Fibroblast of gingiva (primary cell): ENCODE measurements around the gene EPHA7.

Source experiments
- DNase-seq: peaks from one replicate; pipeline ENCODE4 v3.0.0-alpha.2; 2011; ENCODE audit warnings: low read depth

The EPHA7 gene

DNA sequence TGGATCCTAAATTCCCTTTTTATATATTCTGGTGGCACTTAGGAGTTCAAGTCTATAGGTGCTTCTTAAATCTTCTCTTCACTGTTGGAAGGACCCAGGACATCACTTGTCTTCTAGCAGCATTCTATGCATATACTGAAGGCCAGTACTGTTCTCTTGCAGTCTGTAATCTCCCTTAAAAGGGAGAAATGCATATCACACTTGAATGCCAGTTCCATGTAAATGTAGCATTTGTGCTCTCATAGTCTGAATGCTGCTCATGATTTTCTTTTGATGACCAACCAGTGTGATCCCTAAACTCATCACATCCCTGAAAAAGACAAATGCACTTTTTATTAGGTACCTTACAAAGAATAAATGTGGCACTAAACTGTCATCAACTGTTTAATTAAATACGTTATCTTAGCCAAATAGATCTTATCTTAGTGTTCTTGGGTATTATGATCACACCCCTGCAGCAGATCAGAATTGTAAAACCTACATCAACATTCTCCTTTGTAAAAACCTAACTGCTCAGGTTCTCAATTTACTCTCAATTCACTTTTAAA, 176.1 kb downstream of the EPHA7 start:
- DNase-seq, result no peak

DNA sequence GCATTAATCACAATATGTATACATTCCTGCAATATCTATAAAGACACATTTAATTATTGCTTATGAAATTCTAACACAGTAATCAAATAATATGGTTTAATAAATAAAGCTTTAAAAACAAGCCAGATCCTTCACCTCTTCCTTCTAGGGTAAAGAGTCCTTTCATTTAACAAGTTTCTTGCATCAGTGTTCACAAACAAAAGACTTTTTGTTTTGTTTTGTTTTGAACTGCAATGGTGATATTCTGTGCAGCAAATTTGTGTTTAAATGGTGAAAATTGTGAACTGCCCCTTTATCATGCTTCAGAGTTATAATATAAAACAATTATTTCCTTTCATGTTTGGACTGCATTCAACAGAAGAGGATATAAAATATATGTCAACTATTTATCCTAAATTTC, 177.3 kb downstream of the EPHA7 start:
- no peak for DNase-seq

DNA sequence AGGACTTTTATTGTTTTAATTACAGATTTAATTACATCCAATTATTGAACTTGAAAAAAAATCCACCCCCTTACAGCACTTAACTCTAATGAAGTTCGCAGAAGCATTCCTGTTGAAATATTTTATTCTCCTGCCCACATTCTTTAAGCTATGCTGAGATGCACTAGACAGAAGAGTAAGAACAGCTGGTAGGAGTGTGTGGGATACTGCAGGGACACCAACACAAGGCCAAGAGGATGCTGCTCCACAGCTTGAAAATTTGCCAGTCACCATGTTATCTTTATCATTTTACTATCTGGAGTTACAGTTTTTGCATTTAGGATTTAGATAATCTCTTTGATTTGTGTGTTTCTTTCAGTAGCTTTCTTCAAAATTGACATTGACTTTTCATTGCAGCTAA, 180.7 kb downstream of the EPHA7 start:
- DNase-seq, result no peak

DNA sequence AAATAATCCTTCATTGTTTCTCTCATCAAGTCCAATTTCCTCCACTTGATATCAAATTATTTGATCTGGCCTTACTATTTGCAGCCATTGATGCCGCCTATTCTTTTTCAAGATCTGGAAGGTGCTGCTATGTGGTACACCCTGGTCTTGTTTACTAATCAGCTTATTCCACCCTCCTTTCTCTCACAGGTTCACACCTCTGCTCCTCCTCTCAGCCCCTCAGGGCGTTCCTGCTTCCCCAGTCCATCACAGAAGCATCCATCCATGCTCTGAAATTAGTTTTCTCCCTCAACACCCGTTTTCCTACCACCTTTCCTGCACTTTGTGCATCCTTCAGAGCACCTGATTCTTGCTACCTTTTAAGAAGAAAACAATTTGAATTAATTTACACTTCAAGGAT, 183.6 kb downstream of the EPHA7 start:
- DNase-seq, result no peak

DNA sequence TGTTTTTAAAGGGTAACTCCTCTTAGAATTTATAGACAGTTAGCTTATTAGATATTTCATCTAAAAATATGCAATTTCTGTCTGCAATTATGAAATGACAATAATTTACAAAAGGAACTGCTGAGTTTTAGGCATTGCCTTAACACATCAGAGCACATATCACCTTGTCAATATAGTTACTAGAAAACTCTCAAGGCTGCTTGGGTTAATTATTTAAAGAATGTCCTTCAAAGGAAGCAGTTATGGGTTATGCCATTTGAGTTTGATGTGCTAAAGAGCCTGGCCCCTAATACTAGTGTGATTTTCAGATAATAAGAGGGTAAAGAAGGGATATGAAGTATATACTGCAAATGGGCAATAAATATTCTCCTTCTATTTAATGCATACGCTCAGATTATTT, 192.5 kb downstream of the EPHA7 start:
- DNase-seq, result no peak

DNA sequence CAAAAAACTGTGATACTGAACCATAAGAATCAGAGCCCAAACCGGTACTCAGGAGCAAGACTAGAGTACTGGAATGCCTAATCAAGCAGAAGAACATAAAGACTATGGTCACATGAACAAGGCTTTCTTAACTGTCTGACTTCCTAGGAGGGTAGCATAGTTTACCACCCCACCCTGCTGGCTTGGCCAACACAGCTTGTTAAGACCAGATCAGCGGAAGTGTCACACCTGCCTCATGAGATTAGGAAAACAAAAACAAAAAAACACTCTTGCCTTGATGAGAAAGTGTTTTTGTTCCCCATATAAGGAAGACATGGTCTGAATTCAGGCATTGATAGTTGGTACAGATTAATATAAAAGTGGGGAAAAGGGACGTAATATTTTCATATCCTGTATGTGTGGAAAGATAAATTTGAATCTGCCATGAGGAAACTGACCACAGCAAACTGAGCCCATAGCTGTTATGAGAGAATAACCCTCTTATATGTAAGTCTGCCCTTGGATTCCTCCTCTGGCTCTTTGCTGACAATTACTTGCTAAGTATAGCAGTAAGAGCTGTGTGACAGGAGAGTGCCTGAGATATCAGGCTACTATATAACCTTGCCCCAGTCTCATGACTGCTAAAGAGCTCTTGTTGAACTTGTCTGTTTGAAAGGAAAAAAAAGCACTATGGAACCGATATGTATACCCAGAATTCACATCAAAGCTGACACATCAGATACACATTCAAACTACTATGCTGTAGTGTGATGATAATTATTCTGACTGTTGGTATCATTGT, 197.1 kb downstream of the EPHA7 start:
- no peak for DNase-seq

DNA sequence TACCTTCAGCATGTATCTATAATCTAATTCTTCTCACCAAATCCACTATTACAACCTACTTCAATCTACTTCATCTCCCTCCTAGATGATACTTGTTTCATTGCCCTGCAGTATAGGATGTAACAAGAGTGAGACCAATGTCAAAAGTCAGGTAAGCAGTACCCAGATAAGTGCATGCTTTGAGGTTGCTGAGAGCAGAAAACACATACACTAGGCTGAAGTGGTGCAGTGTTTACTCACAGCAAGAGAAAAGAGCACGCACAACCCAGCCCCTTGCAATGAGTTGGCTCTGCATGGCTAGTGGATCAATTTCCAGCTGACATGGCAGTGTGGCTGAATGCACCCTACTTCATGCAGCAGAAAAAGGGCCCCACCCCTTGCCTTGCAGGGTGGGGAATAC, 199.9 kb downstream of the EPHA7 start:
- DNase-seq, result no peak

DNA sequence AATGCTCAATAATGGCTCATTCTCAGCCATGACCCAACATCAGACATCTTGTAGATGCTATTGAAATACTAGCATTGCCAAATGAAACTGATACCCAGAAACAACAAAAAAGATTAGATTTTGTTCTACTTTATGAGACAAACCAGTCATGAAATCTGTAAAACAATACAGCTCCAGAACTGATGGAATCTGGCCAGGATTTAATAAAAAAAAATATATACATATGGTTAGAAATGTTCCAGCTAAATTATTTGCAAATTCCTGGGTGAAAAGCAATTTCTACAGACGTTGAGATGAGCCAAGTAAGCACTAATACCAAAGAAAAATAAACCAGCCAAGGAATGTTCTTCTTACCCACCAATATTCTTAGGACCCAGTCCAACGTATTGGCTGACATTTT, 201.3 kb downstream of the EPHA7 start:
- no peak for DNase-seq

GRCh38 chr6:93213028-93213427, 206.3 kb downstream of the EPHA7 start:
- no peak for DNase-seq

DNA sequence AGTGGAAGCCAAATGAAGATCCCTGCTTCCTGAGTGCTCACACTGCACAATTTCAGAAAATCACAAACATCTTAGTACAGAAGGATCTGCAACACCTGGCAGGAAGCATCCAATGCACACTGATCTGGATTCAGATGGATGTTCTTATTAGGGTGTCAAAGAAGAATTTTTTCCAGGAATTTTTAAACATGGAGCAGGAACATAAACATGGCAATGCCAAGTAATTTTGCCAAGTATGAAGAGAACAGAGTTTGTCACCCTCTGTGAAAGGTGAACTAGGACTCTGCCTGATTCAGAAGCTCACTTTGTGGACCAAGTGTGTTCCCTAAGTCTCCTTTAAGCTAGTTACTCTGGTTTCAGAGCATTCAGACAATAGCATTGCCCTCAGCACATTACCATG, 208.5 kb downstream of the EPHA7 start:
- no peak for DNase-seq

- no peak for DNase-seq
These were observed 210.0 kb downstream of the EPHA7 start for GRCh38 chr6:93209358-93209757.

- no peak for DNase-seq
These were observed 222.9 kb downstream of the EPHA7 start for GRCh38 chr6:93196406-93196970.

GRCh38 chr6:93194480-93194879, 224.9 kb downstream of the EPHA7 start:
- no peak for DNase-seq

- DNase-seq, result no peak
These were observed 225.5 kb downstream of the EPHA7 start for GRCh38 chr6:93193868-93194267.
